GM21717 (cell line): Measurements from ENCODE around the gene SLC51B.
"Not testable (repeated sequence)": the region's sequence is repeated elsewhere in the genome, so short reads cannot be mapped to it uniquely, and the experiment has no call there.

ENCODE experiments used
- ATAC-seq: cut with Tn5 transposase; IDR thresholded peaks from one replicate; pipeline ENCODE4 v1.9.1; 2021; ENCODE audit warnings: mild to moderate bottlenecking, moderate library complexity; ENCODE audit not compliant: unreplicated experiment

SLC51B gene

GRCh38 chr15:65044724-65045481 is at the start of gene SLC51B:
TSS of gene SLC51B (plus strand) at chr15:65045387. CDS start at chr15:65050005, 4,618 bp downstream.
- ATAC-seq: no peak

GRCh38 chr15:64997066-64997465 is 48.1 kb upstream of the SLC51B start:
- no peak for ATAC-seq

- no peak for ATAC-seq
Observed at GRCh38 chr15:64997745-64998375, 47.3 kb upstream of the SLC51B start.

GRCh38 chr15:65004993-65005392 is 40.2 kb upstream of the SLC51B start:
- ATAC-seq: no peak

GRCh38 chr15:65006876-65007275 is 38.3 kb upstream of the SLC51B start:
- ATAC-seq: no peak

GRCh38 chr15:65008983-65009382 is 36.2 kb upstream of the SLC51B start:
- no peak for ATAC-seq

- not testable (repeated sequence) for ATAC-seq
Observed at GRCh38 chr15:65011198-65011597, 34.0 kb upstream of the SLC51B start.

- ATAC-seq: no peak
Observed at GRCh38 chr15:65020419-65020818, 24.8 kb upstream of the SLC51B start.

GRCh38 chr15:65021488-65021887 is 23.7 kb upstream of the SLC51B start:
- no peak for ATAC-seq

- ATAC-seq: no peak
Observed at GRCh38 chr15:65026756-65027155, 18.4 kb upstream of the SLC51B start.

- no peak for ATAC-seq
Observed at GRCh38 chr15:65027593-65027992, 17.6 kb upstream of the SLC51B start.

- ATAC-seq: no peak
Observed at GRCh38 chr15:65028338-65028737, 16.8 kb upstream of the SLC51B start.

GRCh38 chr15:65028921-65029735 is 16.1 kb upstream of the SLC51B start, which contains the start of gene MTFMT:
TSS of gene MTFMT (minus strand) at chr15:65029639. CDS start at chr15:65029613, 26 bp downstream.
- ATAC-seq: peak; percentile 56

GRCh38 chr15:65029736-65030208 is 15.4 kb upstream of the SLC51B start:
- no peak for ATAC-seq

- ATAC-seq: no peak
Observed at GRCh38 chr15:65032801-65033537, 12.2 kb upstream of the SLC51B start.

- no peak for ATAC-seq
Observed at GRCh38 chr15:65033659-65034269, 11.4 kb upstream of the SLC51B start.

- no peak for ATAC-seq
Observed at GRCh38 chr15:65034719-65035118, 10.5 kb upstream of the SLC51B start.

- no peak for ATAC-seq
Observed at GRCh38 chr15:65037309-65037708, 7.9 kb upstream of the SLC51B start.

GRCh38 chr15:65038428-65038827 is 6.8 kb upstream of the SLC51B start:
- ATAC-seq: no peak

GRCh38 chr15:65038836-65039235 is 6.4 kb upstream of the SLC51B start:
- ATAC-seq: no peak
